Measurements from ENCODE around the gene SLC16A10.
"Not testable (repeated sequence)": the region's sequence is repeated elsewhere in the genome, so short reads cannot be mapped to it uniquely, and the experiment has no call there.

Gene SLC16A10

GRCh38 chr6:111201244-111201554 is 113.9 kb downstream of the SLC16A10 start:
- Mint-ChIP-seq H3K36me3 (ENCODE audit: low read depth) (no peaks in the 10 kb centered on the region), H3K27me3 (ENCODE audit: low read depth) (no peaks in the 10 kb centered on the region), H3K4me1 (peaks cover 19% of the 10 kb centered on the region), H3K9me3 (no peaks in the 10 kb centered on the region), H3K4me3 (no peak overlapping the region), H3K27ac (peak overlapping the region; percentile 81 to 95 (median 92))
- no peak for TF ChIP-seq CTCF (IDR thresholded peaks at IDR 0.05; ENCODE audit: unreplicated experiment in 3 of 3)

GRCh38 chr6:111201764-111202163 is 114.5 kb downstream of the SLC16A10 start:
- Mint-ChIP-seq H3K27me3 (ENCODE audit: low read depth) (no peaks in the 10 kb centered on the region), H3K4me1 (peaks cover 19% of the 10 kb centered on the region), H3K36me3 (ENCODE audit: low read depth) (no peaks in the 10 kb centered on the region), H3K4me3 (no peak overlapping the region), H3K27ac (peak overlapping the region; percentile 79 to 95 (median 81)), H3K9me3 (no peaks in the 10 kb centered on the region)
- no peak for TF ChIP-seq CTCF (IDR thresholded peaks at IDR 0.05; ENCODE audit: unreplicated experiment in 3 of 3)

GRCh38 chr6:111203539-111203938 is 116.2 kb downstream of the SLC16A10 start:
- not testable (repeated sequence) for H3K27me3 Mint-ChIP-seq (ENCODE audit: low read depth); H3K27ac Mint-ChIP-seq; H3K36me3 Mint-ChIP-seq (ENCODE audit: low read depth); H3K9me3 Mint-ChIP-seq; H3K4me3 Mint-ChIP-seq
- H3K4me1 Mint-ChIP-seq, result peaks cover 19% of the 10 kb centered on the region

- H3K36me3 Mint-ChIP-seq (ENCODE audit: low read depth), result no peaks in the 10 kb centered on the region
- H3K4me1 Mint-ChIP-seq, result peaks cover 19% of the 10 kb centered on the region
- H3K27me3 Mint-ChIP-seq (ENCODE audit: low read depth), result no peaks in the 10 kb centered on the region
- no peaks in the 10 kb centered on the region for H3K9me3 Mint-ChIP-seq
- TF ChIP-seq CTCF (IDR thresholded peaks at IDR 0.05; ENCODE audit: unreplicated experiment in 3 of 3), result no peak
- H3K4me3 Mint-ChIP-seq, result no peak overlapping the region
- H3K27ac Mint-ChIP-seq, result no peak overlapping the region
These were observed 117.0 kb downstream of the SLC16A10 start for GRCh38 chr6:111204305-111204704.

- no peaks in the 10 kb centered on the region for H3K36me3 Mint-ChIP-seq (ENCODE audit: low read depth)
- TF ChIP-seq CTCF (IDR thresholded peaks at IDR 0.05; ENCODE audit: unreplicated experiment in 3 of 3), result no peak
- H3K27ac Mint-ChIP-seq, result no peak overlapping the region
- H3K9me3 Mint-ChIP-seq, result no peaks in the 10 kb centered on the region
- peaks cover 16% of the 10 kb centered on the region for H3K4me1 Mint-ChIP-seq
- no peaks in the 10 kb centered on the region for H3K27me3 Mint-ChIP-seq (ENCODE audit: low read depth)
- no peak overlapping the region for H3K4me3 Mint-ChIP-seq
These were observed 117.6 kb downstream of the SLC16A10 start for GRCh38 chr6:111204881-111205280.

- Mint-ChIP-seq H3K4me1 (peaks cover 10% of the 10 kb centered on the region), H3K27ac (no peak overlapping the region), H3K9me3 (no peaks in the 10 kb centered on the region), H3K36me3 (ENCODE audit: low read depth) (no peaks in the 10 kb centered on the region), H3K27me3 (ENCODE audit: low read depth) (no peaks in the 10 kb centered on the region), H3K4me3 (no peak overlapping the region)
- no peak for TF ChIP-seq CTCF (IDR thresholded peaks at IDR 0.05; ENCODE audit: unreplicated experiment in 3 of 3)
These were observed 118.2 kb downstream of the SLC16A10 start for GRCh38 chr6:111205502-111205901.

Data from nephron (organoid).